NCI-H2227 (cell line): Measurements from ENCODE around the gene SSTR5.
"Not testable (repeated sequence)": the region's sequence is repeated elsewhere in the genome, so short reads cannot be mapped to it uniquely, and the experiment has no call there.

Experiments used
- DNase-seq: peaks from one replicate; lab custom pipeline; 2025; ENCODE audit not compliant: unreplicated experiment; lab: John Stamatoyannopoulos, UW

SSTR5 gene

DNA sequence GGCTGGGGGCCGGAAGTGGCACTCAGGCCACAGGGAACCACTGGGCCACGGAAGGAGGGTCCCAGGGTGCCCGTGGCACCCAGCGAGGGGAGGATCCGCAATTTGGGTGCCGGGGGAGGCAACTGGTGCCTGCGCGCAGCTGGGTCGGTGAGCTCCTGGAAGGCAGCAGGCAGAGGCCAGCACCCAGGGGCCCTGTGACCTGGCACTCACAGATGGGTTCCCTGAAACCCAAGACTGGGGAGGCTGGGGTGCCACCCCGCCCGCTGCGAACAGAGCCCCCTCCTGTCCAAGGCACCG, 663 bp downstream of the SSTR5 start:
- DNase-seq: no peak

DNA sequence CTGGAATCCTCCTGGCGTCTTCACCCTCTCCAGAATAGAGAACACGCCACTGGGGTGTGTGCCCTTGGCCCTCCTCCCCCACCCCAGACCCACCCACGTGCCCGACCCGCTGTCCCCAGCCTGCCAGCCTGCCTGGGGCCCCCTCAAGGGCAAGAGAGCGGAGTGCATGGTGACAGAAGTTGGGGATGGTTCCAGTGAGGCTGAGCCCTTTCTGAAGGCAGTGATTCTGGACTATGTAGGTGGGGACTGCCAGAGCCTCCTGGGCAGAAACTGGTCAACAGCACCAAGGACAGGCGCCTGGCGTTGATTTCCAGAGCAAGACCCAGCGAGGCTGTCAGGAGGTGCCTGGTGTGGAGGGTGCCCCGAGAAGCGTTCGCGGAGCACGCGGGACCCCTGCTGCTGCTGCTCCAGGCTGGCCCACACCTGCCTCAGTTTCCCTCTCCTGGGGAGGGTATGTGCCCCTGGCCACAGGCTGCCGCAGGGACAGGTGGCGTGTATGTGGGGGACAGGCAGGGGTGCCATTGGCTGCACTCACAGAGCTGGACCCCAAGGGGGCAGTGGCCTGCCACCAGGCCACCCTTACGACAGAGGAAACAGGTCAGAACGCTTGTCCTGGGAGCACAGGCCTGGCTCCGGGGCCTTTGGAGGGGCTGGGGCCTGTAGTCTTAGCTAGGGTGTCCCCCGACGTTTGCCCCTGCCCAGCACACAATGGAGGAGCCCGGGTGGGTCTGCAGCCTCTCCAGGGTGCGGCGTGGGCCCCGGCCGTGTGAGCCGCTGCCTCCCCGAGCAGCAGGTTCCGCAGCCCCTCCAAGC, 1.2 kb downstream of the SSTR5 start:
- no peak for DNase-seq

DNA sequence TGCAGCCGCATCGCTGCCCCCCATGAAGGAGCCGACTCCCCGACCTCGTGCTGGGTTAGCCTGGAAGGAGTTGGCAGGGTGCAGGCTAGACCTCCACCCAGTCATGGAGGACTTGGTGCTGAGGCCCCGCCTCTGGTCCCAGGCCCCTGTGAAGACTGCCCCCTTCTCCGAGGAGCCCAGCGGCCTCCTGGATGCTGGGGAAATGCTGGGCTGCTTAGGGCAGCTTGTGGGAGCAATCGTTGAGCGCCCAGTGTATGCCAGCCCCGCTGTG, 1.8 kb downstream of the SSTR5 start:
- no peak for DNase-seq

DNA sequence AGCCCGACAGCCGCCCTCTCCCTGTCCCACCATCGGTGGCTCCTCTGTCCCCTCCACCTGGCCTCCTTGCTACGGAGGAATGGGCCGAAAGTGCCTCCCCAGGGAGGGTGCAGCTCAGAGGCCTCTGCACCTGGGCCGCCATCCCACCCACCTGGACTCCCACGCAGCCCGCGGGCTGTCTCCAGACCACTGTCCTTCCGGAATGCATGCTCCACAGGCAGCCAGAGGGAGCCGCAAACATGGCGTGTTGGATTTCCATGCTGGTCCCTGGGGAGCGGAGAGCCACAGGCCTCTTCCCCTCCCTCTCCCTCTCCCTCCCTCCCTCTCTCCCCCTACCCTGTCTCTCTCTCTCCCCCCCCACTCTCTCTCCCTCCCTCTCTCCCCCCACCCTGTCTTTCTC, 3.0 kb downstream of the SSTR5 start:
- DNase-seq: no peak

DNA sequence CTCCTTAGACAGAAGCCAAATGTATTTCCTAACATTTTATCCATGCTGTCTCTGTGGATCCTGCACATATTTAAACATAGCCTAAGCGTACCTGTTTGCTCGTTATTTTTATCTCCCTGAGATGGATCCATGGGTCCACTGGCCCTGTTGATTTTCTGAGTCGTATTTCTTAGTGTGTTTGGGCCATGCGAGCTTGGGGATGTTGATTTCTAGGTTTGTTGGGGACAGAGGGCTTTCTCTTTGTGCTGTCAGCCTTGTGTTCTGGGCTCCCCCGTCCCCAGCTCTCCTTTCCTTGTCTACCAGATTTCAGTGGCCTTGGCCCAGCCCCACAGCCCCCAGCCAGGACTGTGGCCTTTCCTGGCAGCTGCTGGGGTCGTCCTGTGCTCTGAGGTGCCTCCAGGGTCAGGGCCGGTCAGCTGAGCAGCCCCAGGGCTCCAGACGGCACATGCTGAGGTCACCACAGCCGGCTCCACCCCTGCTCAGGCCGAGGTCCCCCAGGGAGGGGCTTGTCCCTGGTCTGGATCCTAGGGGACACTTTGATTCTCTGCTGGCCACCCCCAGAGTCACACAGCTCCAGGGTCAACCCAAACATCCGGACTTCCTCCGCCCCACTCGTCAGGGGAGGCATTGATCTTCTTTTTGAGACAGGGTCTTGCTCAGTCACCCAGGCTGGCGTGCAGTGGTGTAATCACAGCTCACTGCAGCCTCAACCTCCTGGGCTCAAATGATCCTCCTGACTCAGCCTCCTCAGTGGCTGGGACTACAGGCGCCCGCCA, 4.4 kb downstream of the SSTR5 start:
- no peak for DNase-seq

DNA sequence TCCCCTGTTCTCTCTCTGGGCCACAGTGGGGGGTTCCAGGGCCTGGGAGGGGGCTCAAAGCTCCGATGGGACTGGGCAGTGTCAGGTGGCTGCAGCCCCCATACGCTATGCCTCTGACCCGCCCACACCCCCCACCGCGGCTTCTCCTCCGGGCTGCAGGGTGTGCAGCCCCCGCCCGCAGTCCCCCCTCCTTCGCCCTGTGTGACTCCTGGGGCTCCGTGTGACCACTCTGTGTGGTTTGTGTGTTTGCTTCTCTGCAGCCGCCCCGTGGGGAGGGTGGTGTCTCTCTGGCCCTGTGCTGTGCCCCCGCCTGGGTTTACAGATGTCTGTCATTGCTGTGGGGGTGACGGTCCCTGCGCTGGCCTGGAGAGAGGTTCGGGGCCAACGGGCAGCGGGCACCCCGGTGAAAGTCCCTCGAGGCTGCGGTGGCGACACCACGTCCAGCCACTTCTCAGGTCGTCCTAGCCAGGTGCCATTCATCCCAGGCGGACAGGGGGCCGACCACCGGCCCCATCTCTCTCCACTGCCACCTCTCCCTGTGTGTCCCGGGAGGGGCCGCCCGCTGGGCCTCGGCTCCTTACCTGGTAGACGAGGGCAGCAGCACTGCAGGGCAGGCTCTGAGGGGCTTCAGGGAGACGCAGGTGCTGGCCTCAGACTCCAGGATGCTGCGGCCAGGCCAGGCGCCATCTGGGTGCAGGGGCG, 5.5 kb downstream of the SSTR5 start:
- no peak for DNase-seq

DNA sequence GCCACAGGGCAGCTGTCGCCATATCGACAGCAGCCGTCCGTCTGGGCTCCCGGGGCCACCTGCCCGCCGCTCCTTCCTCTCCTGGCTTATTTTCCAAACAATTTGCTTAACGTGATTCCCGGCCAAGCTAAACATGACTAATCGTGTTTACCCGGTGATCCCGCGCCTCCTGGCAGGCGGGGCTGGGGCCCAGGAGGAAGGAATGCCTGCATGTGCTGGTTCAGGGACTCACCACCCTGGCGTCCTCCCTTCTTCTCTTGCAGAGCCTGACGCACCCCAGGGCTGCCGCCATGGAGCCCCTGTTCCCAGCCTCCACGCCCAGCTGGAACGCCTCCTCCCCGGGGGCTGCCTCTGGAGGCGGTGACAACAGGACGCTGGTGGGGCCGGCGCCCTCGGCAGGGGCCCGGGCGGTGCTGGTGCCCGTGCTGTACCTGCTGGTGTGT, 6.1 kb downstream of the SSTR5 start:
- DNase-seq: no peak

DNA sequence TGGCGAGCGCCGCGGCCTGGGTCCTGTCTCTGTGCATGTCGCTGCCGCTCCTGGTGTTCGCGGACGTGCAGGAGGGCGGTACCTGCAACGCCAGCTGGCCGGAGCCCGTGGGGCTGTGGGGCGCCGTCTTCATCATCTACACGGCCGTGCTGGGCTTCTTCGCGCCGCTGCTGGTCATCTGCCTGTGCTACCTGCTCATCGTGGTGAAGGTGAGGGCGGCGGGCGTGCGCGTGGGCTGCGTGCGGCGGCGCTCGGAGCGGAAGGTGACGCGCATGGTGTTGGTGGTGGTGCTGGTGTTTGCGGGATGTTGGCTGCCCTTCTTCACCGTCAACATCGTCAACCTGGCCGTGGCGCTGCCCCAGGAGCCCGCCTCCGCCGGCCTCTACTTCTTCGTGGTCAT, 6.8 kb downstream of the SSTR5 start:
- DNase-seq: no peak

DNA sequence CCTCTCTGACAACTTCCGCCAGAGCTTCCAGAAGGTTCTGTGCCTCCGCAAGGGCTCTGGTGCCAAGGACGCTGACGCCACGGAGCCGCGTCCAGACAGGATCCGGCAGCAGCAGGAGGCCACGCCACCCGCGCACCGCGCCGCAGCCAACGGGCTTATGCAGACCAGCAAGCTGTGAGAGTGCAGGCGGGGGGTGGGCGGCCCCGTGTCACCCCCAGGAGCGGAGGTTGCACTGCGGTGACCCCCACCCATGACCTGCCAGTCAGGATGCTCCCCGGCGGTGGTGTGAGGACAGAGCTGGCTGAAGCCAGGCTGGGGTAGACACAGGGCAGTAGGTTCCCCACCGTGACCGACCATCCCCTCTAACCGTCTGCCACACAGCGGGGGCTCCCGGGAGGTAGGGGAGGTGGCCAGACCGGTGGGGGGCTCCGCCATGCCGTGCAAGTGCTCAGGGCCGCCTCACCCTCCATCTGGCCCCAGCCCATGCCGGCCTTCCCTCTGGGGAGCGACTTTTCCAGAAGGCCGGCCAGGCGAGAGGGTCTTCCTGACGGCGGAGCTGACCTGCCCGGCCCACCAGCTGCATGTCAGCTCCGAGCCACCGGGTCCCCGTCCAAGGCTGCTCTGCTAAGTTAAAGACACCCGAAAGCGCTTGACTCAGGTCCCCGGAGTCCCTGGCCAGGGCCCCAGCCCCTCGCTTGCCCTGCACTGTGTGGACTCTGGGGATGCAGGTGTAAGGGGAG, 7.4 kb downstream of the SSTR5 start:
- DNase-seq: no peak

DNA sequence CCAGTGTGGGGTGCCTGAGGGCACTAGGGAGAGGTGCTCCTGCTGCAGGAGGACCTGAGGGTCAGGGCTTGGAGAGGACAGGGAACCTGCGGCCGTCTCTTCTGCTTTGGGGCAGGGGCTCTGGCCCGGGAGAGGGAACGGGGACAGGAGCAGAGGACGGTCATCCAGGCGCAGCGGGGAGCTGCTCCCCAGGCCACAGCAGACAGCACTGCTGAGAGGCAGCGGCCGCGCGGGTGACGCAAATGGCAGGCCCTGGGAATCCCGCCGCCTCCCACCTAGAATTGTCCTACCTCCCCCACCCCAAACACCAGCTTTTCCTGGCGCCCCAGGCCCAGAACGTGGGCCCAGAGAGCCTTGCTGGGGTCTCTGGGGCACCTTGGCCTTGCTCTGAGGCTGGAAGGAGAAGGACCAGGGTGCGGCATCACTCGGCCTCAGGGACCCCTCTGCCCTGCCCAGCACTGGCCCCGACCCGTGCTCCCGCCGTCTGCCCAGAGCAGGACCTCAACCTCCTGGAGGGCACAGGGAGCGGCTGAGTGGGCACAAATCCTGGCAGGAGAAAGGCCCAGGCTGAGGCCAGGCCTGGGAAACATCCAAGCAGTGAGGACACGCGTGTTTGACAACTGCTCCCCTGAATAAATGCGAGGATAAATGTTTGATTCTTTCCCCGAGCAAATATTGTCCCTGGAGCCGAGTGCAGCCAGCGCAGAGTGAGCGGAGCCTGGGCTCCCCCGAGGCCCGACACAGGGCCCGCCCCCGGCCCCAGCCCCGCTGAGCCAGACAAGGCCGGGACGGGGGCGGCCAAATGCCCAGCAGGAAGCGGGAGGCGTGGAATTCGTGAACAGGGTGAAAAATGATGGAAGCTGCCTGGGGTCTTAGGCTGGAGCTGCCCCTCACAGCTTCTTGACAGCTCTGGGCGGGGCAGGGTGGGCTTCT, 8.5 kb downstream of the SSTR5 start:
- no peak for DNase-seq

DNA sequence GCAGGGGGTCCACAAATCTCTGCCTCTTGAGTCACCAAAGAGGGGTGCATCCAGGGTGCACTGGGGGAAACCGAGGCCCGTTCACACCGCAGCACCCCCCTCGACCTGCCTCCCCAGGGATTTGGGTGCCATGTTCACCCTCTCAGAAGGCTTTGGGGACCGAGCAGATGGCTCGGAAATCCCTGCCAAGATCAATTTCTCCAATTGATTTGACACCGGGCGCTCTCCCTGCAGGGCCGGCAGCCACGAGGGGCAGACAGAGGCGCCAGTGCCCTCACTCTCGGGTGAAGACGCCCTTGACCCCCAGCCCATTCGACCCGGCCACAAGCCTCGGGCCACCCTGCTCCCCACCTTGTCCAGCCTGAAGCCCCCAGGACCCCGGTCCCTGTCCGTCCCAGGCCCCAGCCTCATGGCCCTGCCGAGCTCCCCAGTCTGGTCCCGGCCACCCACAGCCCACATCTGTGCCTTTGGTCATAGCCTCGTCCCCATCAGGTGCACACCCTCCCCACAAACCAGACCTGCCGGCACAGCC, 9.3 kb downstream of the SSTR5 start:
- DNase-seq: no peak

DNA sequence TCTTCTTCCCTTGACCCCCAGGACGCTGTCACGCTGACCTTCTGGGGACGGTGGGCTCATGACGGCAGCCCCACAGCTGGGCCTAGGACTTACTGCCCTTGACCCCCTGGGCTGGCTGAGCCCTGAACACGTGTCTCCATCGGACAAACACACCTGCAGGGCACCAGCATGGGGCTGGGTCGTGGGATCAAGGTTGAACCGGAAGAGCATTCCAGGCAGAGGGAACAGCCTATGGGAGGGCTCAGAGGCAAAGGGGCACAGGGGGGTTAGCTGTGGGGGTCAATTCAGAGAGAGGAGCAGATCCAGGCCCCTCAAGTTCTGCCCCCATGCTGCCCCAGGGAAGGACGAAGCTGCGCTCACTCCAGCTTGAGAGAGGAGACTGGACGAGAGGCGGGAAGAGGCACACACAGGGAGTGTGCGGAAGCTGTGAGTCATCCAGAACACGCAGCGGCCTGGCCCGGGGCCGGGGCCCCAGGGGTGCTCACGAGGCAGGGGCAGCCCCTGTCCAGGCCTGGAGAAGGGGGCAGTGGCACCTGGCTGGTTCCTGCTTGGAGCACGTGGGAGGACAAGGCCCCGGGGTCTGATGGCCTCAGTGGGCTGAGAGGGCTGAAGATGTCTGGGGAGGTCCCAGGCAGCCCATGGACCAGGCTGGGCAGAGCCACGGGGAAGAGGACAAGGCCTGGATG, 9.9 kb downstream of the SSTR5 start:
- no peak for DNase-seq

DNA sequence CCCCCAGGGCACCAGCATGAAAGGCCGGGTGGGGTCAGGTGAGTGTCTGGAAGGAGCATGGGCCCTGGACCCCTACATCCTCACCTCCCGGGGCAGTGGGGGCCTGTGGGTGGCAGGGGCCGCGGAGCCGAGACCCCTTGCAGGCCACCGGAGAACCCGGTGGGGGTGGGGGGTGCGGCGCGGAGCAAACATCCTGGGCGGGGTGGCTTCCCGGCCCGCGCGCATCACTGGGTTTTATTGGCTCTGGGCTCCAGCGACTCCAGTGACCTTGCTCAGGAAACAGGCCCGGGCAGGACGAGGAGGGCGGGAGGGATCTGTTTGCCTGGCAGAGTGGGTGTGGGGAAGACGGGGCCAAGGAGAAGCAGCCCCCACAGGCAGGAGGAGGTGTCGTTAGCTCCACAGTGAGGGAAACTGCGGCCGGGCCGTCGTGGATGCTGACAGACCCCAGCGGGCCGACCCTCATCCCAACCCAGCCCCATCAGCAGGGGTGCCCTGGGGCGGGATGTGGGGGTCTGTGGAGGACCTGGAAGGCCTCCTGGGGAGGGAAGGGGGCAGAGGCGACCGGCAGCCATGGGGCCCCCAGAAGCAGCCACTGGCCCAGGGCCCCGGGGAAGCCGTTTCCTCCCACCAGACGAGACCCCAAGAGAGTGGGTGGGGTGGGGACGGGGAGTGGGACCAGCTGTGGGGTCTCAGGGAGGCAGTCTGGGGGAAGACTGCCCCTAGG, 10.6 kb downstream of the SSTR5 start:
- no peak for DNase-seq

DNA sequence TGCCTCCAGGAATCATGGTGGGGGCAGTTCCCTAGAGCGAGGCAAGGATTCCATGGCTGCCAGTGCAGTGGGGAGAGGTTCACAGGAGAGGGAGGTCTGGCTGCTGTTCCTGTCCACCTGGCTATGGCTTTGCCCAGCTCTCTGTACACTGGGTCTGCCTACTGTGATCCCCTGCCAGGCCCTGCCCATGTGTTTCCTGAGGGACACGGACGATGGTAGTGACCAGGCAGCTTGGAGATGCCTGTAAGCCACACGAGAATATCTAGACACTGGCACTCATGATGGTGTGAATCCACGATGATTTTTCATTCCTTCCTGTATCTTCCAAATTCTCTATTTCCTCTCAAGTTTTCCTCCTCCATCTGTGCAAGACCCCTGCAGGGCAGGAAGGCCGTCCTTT, 12.4 kb downstream of the SSTR5 start:
- DNase-seq: no peak

DNA sequence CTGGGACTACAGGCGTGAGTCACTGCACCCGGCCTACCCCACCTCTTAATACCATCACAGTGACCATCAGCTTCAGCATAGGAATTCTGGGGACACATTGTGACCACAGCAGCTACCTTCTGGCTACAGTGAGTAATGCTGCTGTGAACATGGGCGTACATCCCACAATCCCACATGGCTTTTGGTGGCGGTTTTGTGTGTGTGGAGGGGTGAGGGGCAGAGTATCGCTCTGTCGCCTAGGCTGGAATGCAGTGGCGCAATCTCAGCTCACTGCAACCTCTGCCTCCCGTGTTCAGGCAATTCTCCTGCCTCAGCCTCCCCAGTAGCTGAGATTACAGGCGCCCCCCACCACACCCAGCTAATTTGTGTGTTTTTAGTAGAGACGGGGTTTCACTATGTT, 13.9 kb downstream of the SSTR5 start:
- not testable (repeated sequence) for DNase-seq

DNA sequence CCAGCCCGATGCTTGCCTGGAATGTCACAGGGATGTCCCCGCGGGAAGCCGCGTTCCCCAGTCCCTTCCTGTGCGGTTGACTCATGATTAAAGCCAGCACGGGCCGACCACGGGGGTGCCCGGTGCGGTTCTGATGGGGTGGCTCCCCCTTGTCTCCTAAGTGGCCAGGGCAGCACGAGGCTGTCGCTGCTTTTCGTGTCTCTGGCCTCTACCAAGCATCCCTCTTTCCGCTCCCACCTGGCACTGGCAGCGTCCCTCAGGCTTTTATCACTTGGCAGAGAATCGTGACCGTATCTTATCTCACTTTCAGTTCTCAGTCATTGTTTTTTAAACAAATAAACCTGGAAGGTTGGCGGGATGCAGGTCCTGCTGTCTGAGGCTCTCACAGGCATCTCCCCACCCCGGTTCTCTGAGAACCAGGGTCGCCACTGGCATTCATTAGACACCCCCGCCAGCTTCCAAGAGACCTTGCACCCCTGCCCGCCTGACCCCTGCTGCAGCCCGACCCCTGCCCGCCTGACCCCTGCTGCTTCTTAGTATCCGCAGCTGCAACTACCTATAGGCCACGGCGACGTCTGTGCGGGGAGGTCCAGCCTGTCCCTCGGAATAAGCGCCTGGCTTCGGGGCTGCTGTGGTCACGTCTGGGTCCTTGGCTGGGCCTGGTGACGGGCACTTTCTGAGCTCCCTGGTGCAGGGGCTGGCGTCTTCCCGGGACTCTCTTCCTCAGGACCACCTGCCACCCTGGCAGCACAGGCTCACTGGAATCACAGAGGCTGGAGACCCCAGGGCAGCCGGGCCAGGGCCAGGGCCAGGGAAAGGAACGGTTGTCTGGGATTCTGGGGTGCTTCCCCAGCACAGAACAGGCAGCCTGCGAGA, 16.0 kb downstream of the SSTR5 start:
- DNase-seq: no peak

DNA sequence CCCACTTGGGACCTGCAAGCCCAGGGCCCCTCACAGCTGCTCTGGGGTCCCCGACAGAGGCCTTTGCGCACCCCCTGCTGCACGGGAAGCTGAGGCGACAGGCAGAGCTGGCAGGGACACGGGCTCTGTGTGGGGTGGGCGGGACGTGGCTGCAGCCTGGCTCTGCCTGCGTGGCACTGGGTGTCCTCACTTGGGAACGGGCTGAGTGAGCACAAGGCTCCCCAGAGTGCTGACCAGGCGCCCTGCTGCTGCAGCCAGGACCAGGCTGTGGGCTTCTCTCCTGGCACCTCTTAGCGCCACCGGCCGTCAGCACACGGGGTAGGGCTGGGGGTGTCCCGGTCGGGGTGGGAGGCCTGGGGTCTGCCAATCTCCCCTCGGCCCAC, 16.9 kb downstream of the SSTR5 start:
- no peak for DNase-seq
